ENCODE measurements around the gene SUSD2.

Gene SUSD2

DNA sequence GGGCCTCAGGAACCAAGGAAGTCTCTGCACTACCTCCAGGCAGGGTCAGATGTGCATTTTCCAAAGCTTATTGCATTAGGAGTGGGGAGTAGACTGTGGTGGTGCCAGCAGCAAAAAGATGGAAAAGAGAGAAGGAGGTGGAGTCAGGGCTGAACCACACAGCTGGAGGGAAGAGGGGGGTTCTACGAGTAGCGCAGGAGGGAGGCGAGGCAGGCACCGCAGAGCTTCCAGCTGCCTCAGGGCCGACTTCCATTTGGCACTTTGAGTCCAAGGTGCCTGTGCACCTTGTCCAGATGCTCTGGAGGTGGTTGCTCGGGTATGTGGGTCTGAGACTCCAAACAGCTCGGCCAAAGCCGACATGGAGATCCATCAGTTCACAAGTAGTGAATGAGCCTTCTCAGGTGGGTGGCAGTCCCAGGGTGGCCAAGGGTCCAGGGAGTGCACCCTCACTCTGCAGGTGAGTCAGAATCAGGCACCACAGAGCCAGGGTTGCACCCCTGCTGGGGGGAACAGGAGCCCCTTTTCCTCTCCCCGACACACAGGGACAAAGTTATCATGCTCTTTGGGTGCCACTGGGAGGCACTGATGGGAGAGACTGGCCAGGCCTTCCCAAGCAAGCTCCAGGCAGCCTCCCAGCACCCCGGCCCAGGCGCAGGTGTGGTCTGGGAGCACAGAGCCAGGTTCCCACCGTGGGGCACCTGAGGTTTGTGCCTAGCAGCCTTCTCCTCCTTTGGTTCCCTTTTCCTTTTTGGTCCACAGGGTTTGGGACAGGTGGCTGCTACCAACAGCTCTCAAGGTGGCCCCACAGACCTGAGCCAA is 33.4 kb downstream of the SUSD2 start:
- POLR2A ChIA-PET: no interaction called here
- DNase-seq (ENCODE audit: extremely low spot score): no peak
- TF ChIP-seq BHLHE40 (IDR thresholded peaks at IDR 0.05; ENCODE audit: borderline replicate concordance): no peak
- no peak for TF ChIP-seq HDGF (IDR thresholded peaks at IDR 0.05; ENCODE audit: borderline replicate concordance)
- no peak for TF ChIP-seq SUZ12 (IDR thresholded peaks at IDR 0.05)
- no peak for TF ChIP-seq FOXA1 (IDR thresholded peaks at IDR 0.05)
- TF ChIP-seq FOXK2 (IDR thresholded peaks at IDR 0.05): no peak
- TF ChIP-seq, protein P1, sequence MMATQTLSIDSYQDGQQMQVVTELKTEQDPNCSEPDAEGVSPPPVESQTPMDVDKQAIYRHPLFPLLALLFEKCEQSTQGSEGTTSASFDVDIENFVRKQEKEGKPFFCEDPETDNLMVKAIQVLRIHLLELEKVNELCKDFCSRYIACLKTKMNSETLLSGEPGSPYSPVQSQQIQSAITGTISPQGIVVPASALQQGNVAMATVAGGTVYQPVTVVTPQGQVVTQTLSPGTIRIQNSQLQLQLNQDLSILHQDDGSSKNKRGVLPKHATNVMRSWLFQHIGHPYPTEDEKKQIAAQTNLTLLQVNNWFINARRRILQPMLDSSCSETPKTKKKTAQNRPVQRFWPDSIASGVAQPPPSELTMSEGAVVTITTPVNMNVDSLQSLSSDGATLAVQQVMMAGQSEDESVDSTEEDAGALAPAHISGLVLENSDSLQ (IDR thresholded peaks at IDR 0.05): no peak
- no peak for TF ChIP-seq L3MBTL2 (conservative IDR thresholded peaks at IDR 0.05)
- no peak for TF ChIP-seq CTBP1 (IDR thresholded peaks at IDR 0.05; ENCODE audit: borderline replicate concordance)
- no peak for TF ChIP-seq SP1 (IDR thresholded peaks at IDR 0.05)
- no peak for TF ChIP-seq LEF1 (IDR thresholded peaks at IDR 0.05; ENCODE audit: borderline replicate concordance)
- CTCF ChIA-PET: interaction anchor here (0.6 to 1.2 kb wide), 2 partner anchors 28 to 40 kb away, joined by 3 read pairs; no protein-coding TSS in a partner anchor

DNA sequence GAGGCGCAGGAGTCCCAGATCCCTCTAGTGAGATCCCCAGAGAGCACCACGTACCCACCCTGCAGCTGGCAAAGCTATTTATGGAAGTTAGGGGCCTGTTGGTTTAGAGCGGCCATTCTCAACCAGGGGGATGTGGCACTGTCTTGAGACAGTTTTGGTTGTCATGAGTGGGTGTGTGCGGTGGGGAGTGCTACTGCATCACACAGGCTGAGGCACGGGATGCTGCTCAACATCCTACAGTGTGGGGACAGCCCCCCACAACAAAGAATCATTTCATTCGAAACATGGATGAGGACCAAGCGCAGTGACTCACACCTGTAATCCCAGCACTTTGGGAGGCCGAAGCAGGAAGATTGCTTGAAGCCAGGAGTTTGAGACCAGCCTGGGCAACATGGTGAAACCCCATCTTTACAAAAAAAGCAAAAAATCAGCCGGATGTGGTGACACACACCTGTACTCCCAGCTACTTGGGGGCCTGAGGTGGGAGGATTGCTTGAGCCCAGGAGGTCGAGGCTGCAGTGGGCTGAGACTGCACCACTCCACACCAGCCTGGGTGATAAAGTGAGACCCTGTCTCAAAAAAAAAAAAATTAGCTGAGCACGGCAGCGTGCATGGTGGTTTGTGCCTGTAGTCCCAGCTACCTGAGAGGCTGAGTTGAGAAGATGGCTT is 35.4 kb downstream of the SUSD2 start:
- CTCF ChIA-PET: no interaction called here
- DNase-seq (ENCODE audit: extremely low spot score): no peak
- POLR2A ChIA-PET: no interaction called here
- TF ChIP-seq SP1 (IDR thresholded peaks at IDR 0.05) (no peak), SUZ12 (IDR thresholded peaks at IDR 0.05) (no peak), FOXM1 (IDR thresholded peaks at IDR 0.05; ENCODE audit: borderline replicate concordance) (no peak)

DNA sequence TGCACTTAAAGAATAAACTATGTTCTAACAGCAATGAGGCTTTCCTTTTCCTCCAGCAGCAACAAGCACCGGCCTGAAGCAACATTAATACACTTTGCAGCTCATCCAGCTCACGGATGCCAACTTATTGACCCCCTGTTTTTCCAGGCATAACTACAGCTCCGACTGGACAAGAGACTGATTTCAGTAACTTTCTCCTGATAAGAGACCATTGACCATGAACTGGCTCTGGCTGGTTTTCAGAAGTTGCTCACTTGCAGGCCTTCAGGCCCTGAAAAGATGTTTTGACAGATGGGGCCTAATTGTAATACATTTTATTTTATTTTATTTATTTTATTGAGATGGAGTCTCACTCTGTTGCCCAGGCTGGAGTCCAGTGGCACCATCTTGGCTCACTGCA is 36.1 kb downstream of the SUSD2 start:
- CTCF ChIA-PET: no interaction called here
- POLR2A ChIA-PET: no interaction called here
- no peak for TF ChIP-seq NFRKB (IDR thresholded peaks at IDR 0.05)
- no peak for TF ChIP-seq FOXA1 (IDR thresholded peaks at IDR 0.05)
- TF ChIP-seq BHLHE40 (IDR thresholded peaks at IDR 0.05; ENCODE audit: borderline replicate concordance): no peak
- no peak for TF ChIP-seq ZNF384 (IDR thresholded peaks at IDR 0.05)
- no peak for TF ChIP-seq FOXK2 (IDR thresholded peaks at IDR 0.05)
- no peak for TF ChIP-seq CTBP1 (IDR thresholded peaks at IDR 0.05; ENCODE audit: borderline replicate concordance)
- TF ChIP-seq, protein P1 (IDR thresholded peaks at IDR 0.05): no peak
- TF ChIP-seq LEF1 (IDR thresholded peaks at IDR 0.05; ENCODE audit: borderline replicate concordance): no peak
- TF ChIP-seq SP1 (IDR thresholded peaks at IDR 0.05): no peak
- TF ChIP-seq TARDBP (IDR thresholded peaks at IDR 0.05): no peak
- TF ChIP-seq HDGF (IDR thresholded peaks at IDR 0.05; ENCODE audit: borderline replicate concordance): no peak
- no peak for TF ChIP-seq L3MBTL2 (conservative IDR thresholded peaks at IDR 0.05)
- no peak for TF ChIP-seq SUZ12 (IDR thresholded peaks at IDR 0.05)
- DNase-seq (ENCODE audit: extremely low spot score): no peak

DNA sequence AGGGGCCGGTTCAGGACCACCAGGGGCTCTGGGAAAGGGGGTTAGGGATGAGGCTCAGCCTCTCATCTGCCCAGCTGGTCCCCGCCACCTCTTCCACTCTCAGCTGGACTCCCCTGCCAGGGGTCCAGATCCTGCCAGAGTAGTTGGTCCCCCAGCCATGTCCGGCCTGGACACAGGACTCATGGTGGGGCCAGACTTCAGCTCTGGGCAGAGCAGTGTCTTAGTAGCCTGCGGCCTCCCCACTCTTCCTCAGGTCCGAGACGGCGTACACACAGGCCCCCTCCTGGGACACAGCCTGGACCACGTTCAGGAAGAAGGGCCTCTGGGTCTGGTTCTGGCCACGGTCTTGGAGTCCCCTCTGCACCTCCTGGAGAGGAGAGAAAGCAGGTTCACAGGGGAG is 38.5 kb downstream of the SUSD2 start:
- DNase-seq (ENCODE audit: extremely low spot score): no peak
- TF ChIP-seq CTBP1 (IDR thresholded peaks at IDR 0.05; ENCODE audit: borderline replicate concordance): no peak
- TF ChIP-seq FOXK2 (IDR thresholded peaks at IDR 0.05): no peak
- TF ChIP-seq ARNT (IDR thresholded peaks at IDR 0.05): no peak
- TF ChIP-seq, protein P1 (IDR thresholded peaks at IDR 0.05): no peak
- no peak for TF ChIP-seq ZNF384 (IDR thresholded peaks at IDR 0.05)
- TF ChIP-seq LEF1 (IDR thresholded peaks at IDR 0.05; ENCODE audit: borderline replicate concordance): no peak
- no peak for TF ChIP-seq HDGF (IDR thresholded peaks at IDR 0.05; ENCODE audit: borderline replicate concordance)
- no peak for TF ChIP-seq SP1 (IDR thresholded peaks at IDR 0.05)
- no peak for TF ChIP-seq FOXA1 (IDR thresholded peaks at IDR 0.05)
- ChIA-PET POLR2A (no interaction called here), CTCF (no interaction called here)

DNA sequence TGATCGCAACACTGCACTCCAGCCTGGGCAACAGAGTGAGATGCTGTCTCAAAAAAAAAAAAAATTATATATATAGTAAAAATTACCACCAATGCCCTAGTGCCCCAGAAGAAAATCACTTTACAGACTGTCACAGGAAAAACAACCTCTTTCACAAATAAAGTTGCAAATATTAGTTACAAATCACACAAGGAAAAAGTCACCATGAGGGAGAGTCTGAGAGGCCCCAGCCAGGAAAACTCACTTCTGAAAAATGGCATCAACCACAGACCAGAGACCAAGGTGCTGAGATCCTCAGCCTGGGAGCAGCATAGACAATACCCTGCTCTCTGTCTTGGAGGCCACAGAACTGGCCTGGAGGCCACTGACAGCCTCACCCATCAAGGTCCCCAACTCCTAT is 43.2 kb downstream of the SUSD2 start:
- POLR2A ChIA-PET: no interaction called here
- CTCF ChIA-PET: no interaction called here
- no peak for DNase-seq (ENCODE audit: extremely low spot score)
- no peak for TF ChIP-seq FOXA1 (IDR thresholded peaks at IDR 0.05)
- no peak for TF ChIP-seq HDGF (IDR thresholded peaks at IDR 0.05; ENCODE audit: borderline replicate concordance)
- TF ChIP-seq CTBP1 (IDR thresholded peaks at IDR 0.05; ENCODE audit: borderline replicate concordance): no peak
- no peak for TF ChIP-seq L3MBTL2 (conservative IDR thresholded peaks at IDR 0.05)
- TF ChIP-seq FOXM1 (IDR thresholded peaks at IDR 0.05; ENCODE audit: borderline replicate concordance): no peak
- no peak for TF ChIP-seq BHLHE40 (IDR thresholded peaks at IDR 0.05; ENCODE audit: borderline replicate concordance)
- TF ChIP-seq NFRKB (IDR thresholded peaks at IDR 0.05): no peak
- no peak for TF ChIP-seq SP1 (IDR thresholded peaks at IDR 0.05)
- no peak for TF ChIP-seq SUZ12 (IDR thresholded peaks at IDR 0.05)
- no peak for TF ChIP-seq ARNT (IDR thresholded peaks at IDR 0.05)
- TF ChIP-seq FOXK2 (IDR thresholded peaks at IDR 0.05): no peak
- no peak for TF ChIP-seq ZNF384 (IDR thresholded peaks at IDR 0.05)
- TF ChIP-seq, protein P1 (IDR thresholded peaks at IDR 0.05): no peak
- TF ChIP-seq TARDBP (IDR thresholded peaks at IDR 0.05): no peak
- no peak for TF ChIP-seq LEF1 (IDR thresholded peaks at IDR 0.05; ENCODE audit: borderline replicate concordance)
- TF ChIP-seq ELF4 (IDR thresholded peaks at IDR 0.05): no peak
